Skeletal muscle tissue (tissue), 4 donors: ENCODE measurements around the gene TUBA3E. TPM values are rescaled to one million over a fixed set of nuclear protein-coding genes. Genes with fewer than 3 reads are reported as not detected.
"Not testable (repeated sequence)": the region's sequence is repeated elsewhere in the genome, so short reads cannot be mapped to it uniquely, and the experiment has no call there.

Experiments
- H3K27ac ChIP-seq: one replicate; pipeline ENCODE4 v1.7.0; 2013; ENCODE audit warnings: mild to moderate bottlenecking, low read depth, low read length, inconsistent platforms
- H3K27me3 ChIP-seq, 3 donors: one replicate each; pipeline ENCODE4 v1.7.0; 2013; ENCODE audit warnings: low read length in 3 of 3; ENCODE audit not compliant: control insufficient read depth in 3 of 3, insufficient read depth in 3 of 3
- H3K36me3 ChIP-seq, 3 donors: one replicate each; pipeline ENCODE4 v1.7.0; 2013; ENCODE audit warnings: low read length in 3 of 3; ENCODE audit not compliant: control insufficient read depth in 3 of 3, insufficient read depth in 3 of 3
- H3K4me1 ChIP-seq, 3 donors: one replicate each; pipeline ENCODE4 v1.7.0; 2013; ENCODE audit warnings: low read length in 3 of 3, mild to moderate bottlenecking in 3 of 3; ENCODE audit not compliant: control insufficient read depth in 3 of 3, insufficient read depth in 3 of 3
- H3K4me3 ChIP-seq, 3 donors: one replicate each; pipeline ENCODE4 v1.7.0; 2013; ENCODE audit warnings: low read length in 3 of 3
- H3K9ac ChIP-seq, 3 donors: one replicate each; pipeline ENCODE4 v1.7.0; 2013; ENCODE audit warnings: low read length in 3 of 3, mild to moderate bottlenecking in 3 of 3, moderate library complexity in 2 of 3, low read depth in 1 of 3
- H3K9me3 ChIP-seq, 3 donors: one replicate each; pipeline ENCODE4 v1.7.0; 2013; ENCODE audit warnings: low read length in 3 of 3; ENCODE audit not compliant: control insufficient read depth in 3 of 3
- total RNA-seq: library from RNA; depleted of rRNA; stranded (reverse); fragments of >200 nt; gene quantifications from one replicate; pipeline ENCODE4 v1.2.3, GENCODE V29; 2014
- donor health status: Osteomylitis.

The TUBA3E gene
- total RNA-seq, 1 donor from 2014 or later, result not detected

- H3K9me3 ChIP-seq, H3K36me3 ChIP-seq, H3K9ac ChIP-seq, H3K27me3 ChIP-seq, H3K4me1 ChIP-seq, H3K27ac ChIP-seq: not testable (repeated sequence)
- H3K4me3 ChIP-seq, result peak overlapping the region in 1 of 3 donors; percentile 54
These were observed 30.9 kb upstream of the TUBA3E start for GRCh38 chr2:130229161-130229510.

- not testable (repeated sequence) for H3K9ac ChIP-seq, H3K36me3 ChIP-seq, H3K4me1 ChIP-seq, H3K4me3 ChIP-seq, H3K27me3 ChIP-seq, H3K27ac ChIP-seq, H3K9me3 ChIP-seq
These were observed 30.4 kb upstream of the TUBA3E start for GRCh38 chr2:130228467-130229160.

- not testable (repeated sequence) for H3K36me3 ChIP-seq, H3K4me3 ChIP-seq
These were observed 29.8 kb upstream of the TUBA3E start for GRCh38 chr2:130228005-130228404.

GRCh38 chr2:130222523-130222922 is 24.3 kb upstream of the TUBA3E start:
- not testable (repeated sequence) for H3K9me3 ChIP-seq, H3K27ac ChIP-seq, H3K4me3 ChIP-seq, H3K27me3 ChIP-seq, H3K4me1 ChIP-seq, H3K36me3 ChIP-seq, H3K9ac ChIP-seq

More at GRCh38 chr2:130228005-130228404, 29.8 kb upstream of the TUBA3E start:
- not testable (repeated sequence) for H3K4me1 ChIP-seq, H3K9me3 ChIP-seq, H3K9ac ChIP-seq, H3K27me3 ChIP-seq, H3K27ac ChIP-seq

- H3K27ac ChIP-seq, H3K9ac ChIP-seq, H3K27me3 ChIP-seq, H3K4me3 ChIP-seq, H3K9me3 ChIP-seq, H3K36me3 ChIP-seq, H3K4me1 ChIP-seq: not testable (repeated sequence)
These were observed 22.3 kb upstream of the TUBA3E start for GRCh38 chr2:130220505-130220904.

- H3K27ac ChIP-seq, H3K9me3 ChIP-seq, H3K4me1 ChIP-seq, H3K9ac ChIP-seq, H3K4me3 ChIP-seq, H3K36me3 ChIP-seq, H3K27me3 ChIP-seq: not testable (repeated sequence)
These were observed 20.9 kb upstream of the TUBA3E start for GRCh38 chr2:130219147-130219546.

GRCh38 chr2:130207051-130207450 is 8.8 kb upstream of the TUBA3E start:
- H3K9ac ChIP-seq, H3K4me1 ChIP-seq, H3K4me3 ChIP-seq, H3K9me3 ChIP-seq, H3K27me3 ChIP-seq, H3K36me3 ChIP-seq, H3K27ac ChIP-seq: not testable (repeated sequence)

GRCh38 chr2:130203150-130203549 is 4.9 kb upstream of the TUBA3E start:
- H3K4me3 ChIP-seq, H3K9me3 ChIP-seq, H3K27ac ChIP-seq, H3K9ac ChIP-seq, H3K27me3 ChIP-seq, H3K36me3 ChIP-seq, H3K4me1 ChIP-seq: not testable (repeated sequence)

- not testable (repeated sequence) for H3K9me3 ChIP-seq, H3K27ac ChIP-seq, H3K27me3 ChIP-seq, H3K4me1 ChIP-seq, H3K36me3 ChIP-seq, H3K9ac ChIP-seq, H3K4me3 ChIP-seq
These were observed 4.3 kb upstream of the TUBA3E start for GRCh38 chr2:130202518-130202917.

GRCh38 chr2:130196052-130196451 is 2.2 kb downstream of the TUBA3E start:
- not testable (repeated sequence) for H3K4me1 ChIP-seq, H3K27me3 ChIP-seq, H3K27ac ChIP-seq, H3K9ac ChIP-seq, H3K36me3 ChIP-seq, H3K9me3 ChIP-seq, H3K4me3 ChIP-seq

- H3K36me3 ChIP-seq, H3K9me3 ChIP-seq, H3K4me1 ChIP-seq, H3K27ac ChIP-seq, H3K4me3 ChIP-seq, H3K27me3 ChIP-seq, H3K9ac ChIP-seq: not testable (repeated sequence)
These were observed 3.1 kb downstream of the TUBA3E start for GRCh38 chr2:130195089-130195635.
